NOMO-1 (cell line): ENCODE results near the gene DENND5B.
"Not testable (repeated sequence)": the region's sequence is repeated elsewhere in the genome, so short reads cannot be mapped to it uniquely, and the experiment has no call there.

Source experiments
- DNase-seq, 2 experiments: peaks; one replicate each; lab custom pipeline; 2025; ENCODE audit not compliant: unreplicated experiment in 2 of 2; lab: John Stamatoyannopoulos, UW

Gene DENND5B

DNA sequence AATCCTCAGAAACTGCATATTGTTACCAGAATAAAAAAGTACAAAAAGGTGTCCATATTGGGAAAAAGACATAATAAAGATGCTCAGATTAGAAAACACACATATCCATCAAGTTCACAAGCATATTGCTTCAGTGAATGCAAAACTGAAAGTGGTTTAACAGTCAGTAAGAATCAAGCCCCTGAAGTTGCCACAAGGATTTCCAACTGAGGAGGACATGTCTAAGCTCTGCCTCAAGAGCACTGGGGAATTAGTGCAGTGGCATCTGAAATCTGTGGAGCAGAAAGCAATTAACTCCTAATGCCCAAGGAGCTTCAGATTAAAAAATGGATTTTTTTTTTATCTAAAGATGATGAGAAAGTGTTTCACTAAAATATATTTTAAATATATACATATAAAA lies 113.2 kb downstream of the DENND5B start:
- peak in 1 of 2 experiments; percentile 32 for DNase-seq

DNA sequence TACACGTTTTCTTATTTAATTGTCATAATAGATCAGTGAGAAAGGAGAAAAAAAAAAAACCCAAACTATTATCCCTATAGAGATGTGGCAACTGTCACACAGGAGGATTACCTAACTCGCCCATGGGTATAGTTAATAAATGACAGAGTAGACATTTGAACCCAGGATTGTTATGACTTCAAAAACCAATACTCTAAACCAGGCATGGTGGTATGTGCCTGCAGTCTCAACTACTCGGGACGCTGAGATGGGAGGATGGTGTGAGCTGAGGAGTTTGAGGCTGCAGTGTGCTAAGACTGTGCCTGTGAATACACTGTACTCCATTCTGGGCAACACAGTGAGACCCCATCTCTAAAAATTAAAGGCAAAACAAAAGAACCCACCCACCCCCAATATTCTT lies 114.5 kb downstream of the DENND5B start:
- DNase-seq, result no peak

DNA sequence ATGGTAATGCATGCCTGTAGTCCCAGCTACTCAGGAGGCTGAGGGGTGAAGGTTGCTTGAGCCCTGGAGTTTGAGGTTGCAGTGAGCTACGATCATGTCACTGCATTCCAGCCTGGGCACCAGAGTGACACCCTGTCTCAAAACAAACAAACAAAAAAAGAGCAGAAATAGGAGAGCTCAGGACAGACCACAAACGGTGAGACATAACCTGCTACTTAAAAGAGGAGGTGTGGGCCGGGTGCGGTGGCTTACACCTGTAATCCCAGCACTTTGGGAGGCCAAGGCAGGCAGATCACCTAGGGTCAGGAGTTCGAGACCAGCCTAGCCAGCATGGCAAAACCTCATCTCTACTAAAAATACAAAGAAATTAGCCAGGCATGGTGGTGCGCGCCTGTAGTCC lies 115.3 kb downstream of the DENND5B start:
- DNase-seq, result not testable (repeated sequence)

DNA sequence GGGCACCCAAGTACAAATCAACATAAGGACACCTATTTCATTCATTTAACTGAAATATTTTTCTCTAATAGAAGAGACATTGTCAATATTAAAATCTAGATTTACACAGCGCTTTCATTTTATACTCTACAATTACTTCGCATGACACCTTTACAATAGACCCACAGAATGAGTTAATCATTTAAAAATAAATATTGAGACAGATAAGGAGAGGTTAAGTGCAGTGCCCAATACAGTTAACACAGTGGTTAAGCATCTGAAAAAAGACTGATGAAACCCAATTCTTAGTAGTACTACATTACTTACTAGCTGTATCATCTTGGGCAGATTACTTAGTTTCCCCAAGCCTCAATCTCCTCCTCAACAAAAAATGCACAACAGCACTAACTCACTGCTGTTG lies 116.2 kb downstream of the DENND5B start:
- DNase-seq, result no peak

DNA sequence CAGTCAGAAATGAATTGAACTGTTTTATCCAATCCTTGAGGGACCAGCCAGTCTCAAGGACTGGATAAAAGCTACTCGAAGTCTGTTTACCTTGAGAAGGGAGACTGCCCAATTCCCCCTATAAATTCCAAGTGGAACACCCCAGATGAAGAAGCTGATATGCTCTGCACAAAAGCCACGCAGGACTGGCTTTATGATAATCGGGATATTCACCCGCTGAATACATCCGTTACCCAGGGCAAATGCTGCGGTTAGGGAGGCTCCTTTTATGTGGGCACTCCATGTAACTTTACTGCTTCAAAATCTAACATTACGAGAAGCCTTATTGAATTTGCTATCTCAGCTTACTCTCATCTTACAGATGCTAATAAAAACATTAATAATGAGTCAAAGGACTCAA lies 119.1 kb downstream of the DENND5B start:
- DNase-seq, result no peak

DNA sequence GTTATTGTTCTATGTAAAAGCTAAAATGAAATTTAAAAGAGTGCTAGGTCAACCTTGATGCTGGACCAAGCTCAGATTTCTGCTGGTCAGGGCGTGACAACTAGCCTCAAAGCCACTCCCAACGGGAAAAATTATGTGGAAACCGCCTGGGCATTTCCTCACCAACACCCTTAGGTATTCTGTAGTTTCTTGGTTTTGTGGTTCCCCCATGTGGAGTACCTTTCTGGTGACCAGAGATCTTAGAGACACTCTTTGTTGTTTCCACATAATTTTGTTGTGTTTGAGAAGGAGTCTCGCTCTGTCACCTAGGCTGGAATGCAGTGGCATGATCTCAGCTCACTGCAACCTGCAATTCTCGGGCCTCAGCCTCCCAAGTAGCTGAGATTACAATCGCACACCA lies 119.9 kb downstream of the DENND5B start:
- no peak for DNase-seq

DNA sequence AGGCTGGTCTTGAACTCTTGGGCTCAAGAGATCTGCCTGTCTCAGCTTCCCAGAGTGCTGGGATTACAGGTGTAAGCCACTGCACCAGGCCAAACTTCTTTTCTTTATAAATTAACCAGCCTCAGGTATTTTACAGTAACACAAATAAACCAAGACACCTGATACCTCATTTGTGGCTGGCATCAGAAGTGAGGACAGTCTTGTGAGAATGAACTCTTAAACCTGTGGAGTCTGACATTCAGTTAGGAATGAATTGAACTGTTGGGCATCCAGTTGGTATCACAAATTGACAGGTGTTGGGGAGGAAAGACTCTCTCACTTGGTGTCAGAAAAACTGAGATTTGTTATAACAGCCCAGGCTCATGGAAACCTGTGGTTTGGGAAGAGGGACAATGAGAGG lies 120.5 kb downstream of the DENND5B start:
- DNase-seq, result no peak

DNA sequence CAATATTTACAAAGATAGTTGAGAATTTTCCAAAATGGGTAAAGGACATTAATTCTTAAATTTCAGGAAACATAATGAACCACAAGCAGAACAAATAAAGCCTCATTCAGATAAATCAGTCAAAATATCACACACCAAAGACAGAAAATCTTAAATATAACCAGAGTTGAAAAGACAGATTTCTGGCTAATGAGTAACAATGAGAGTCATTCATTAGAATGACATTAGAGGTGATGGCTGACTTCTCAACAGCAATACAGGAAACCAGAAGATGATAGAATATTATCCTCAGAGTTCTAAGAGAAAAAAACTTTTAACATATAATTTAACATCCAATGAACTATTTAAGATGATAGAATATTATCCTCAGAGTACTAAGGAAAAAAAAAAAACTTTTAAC lies 124.2 kb downstream of the DENND5B start:
- no peak for DNase-seq

DNA sequence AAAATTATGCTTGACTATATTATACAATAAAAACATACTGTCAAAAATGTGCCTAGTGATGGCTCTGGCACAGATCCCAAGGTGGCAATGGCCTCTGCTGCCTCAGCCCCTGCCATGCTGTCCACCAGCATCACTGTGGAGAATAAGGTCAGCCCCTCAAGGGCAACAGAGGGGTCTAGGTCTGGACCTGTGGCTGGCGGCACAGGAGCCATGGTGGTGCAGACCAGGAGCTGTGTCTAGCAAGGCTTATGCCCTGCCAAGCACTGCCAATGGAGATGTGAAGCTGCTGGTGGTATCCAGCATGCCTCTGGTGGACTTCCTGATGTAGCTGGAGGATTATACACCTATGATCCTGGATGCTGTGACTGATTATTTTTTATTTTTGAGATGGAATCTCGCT lies 125.9 kb downstream of the DENND5B start:
- no peak for DNase-seq

DNA sequence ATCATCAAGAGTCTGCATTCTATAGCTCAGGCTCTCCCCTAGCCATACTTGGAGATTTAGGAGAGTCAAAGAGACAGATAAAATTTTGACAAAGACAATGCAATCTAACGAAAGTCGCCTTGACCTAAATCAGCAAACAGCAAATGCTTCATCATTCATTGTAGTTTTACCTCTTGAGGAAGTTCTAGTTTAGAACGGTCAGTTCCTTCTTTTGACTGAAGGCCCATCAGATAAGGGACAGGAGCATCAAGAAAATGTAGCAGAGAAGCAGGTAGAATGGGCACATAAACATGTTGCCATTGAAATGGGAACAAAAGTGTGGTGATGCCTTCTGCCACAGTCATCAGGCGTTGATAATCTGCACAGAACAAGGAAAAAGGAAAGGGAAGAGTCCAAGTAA lies 130.9 kb downstream of the DENND5B start:
- DNase-seq, result no peak

DNA sequence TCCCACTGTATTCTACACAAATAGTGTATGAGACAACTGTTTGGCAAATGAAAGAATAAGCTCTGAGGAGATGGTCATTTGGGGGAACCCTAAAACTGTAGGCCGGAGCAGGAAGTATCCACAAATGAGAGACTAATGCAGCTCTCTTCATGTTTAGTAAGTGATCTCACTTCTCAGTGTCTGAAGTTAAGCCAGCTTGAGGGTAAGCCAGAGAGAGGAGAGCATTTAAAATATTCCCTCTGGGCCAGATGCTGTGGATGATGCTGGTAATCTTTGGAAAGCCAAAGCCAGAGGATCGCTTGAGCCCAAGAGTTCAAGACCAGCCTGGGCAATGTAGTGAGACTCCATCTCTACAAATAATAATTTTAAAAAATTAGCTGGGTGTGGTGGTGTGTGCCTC lies 134.4 kb downstream of the DENND5B start:
- DNase-seq, result no peak

DNA sequence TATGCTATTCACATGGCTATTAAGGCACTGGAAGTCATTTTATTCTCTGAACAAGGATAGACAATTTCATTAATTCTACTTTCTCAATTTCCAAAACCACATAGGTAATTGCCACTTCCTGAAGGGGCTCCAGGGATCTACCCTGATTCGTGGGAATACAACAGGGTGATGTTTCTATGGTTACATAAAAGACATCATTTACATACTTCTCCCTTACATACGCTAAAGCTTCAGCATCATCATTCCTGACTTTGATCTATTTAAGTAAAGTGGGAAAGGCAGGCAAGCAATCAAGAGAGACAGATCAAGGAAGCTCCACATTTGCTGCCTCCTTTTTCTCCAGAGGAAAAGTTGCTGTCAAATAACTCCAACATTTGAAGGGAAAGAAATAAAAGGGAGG lies 146.2 kb downstream of the DENND5B start:
- DNase-seq, result no peak

DNA sequence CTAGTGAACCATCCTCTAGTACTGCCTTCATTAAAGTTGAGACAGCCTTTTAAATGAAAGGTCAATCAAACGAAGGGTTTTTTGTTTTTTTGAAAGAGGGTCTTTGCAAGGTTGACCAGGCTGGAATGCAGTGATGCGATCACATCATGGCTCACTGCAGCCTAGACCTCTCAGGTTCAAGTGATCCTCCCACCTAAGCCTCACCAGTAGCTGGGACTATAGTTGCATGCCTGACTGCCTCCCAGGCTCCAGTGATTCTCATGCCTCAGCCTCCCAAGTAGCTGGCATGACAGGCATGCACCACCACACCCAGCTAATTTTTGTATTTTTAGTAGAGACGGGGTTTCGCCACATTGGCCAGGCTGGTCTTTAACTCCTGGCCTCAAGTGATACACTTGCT lies 150.3 kb downstream of the DENND5B start:
- no peak for DNase-seq

DNA sequence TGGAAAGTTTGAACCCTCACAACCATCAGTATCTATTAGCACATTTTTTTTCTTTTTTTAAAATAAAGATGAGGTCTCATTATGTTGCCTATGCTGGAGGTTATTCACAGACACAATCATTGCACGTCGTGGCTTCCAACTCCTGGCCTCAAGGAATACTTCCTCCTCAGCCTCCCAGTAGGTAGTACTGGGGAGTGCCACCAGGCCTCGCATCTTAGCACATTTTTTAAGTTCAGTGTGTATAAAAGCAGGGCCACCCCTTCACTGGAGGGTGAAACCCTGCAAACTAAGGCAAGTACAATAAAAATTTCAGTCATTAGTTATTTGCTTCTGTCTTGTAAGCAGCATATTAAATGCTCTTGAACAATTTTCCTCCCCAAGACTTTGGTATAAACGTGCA lies 150.8 kb downstream of the DENND5B start:
- DNase-seq, result no peak

DNA sequence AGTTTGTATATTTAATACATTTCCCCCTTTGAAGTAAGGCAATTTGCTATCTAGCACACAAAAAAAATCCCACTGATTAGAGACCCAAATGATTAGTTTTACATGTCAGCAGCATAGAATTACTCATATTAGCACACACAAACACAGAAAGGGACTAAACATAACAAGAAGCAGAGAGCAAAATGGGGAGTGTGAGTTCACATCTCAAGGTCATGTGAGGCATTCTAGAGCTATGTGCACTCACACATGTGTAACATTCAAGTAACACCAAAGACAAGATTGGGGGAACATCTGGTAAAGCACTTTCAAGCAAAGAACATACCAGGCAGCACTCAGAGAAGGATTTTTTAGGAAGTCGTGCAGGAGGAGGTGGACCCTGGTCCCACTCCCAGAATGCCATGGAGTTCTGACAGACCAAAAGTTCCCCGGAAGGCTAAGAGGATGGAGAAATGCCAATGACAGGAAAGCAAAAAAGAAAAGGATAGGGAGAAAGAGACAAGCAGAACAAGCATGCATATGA lies 159.2 kb downstream of the DENND5B start:
- no peak for DNase-seq

DNA sequence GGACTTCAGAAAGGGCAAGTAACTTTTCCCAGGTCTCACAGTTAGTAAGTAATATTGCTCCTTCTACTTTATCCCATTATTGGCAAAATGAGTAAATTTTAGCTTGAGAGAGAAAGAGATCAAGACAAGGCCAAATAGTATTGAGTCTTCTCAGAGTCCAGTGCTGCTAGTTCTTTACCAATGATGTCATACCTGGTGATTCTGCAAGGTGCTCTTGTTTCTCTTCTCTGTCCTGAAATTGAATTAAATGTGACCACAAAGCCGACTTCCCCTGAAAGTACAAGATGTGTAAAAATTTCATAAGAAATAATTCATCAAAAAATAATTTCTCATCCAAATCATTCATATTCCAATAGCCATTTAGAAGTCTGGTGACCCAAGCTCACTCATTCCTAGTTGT lies 167.5 kb downstream of the DENND5B start:
- no peak for DNase-seq

DNA sequence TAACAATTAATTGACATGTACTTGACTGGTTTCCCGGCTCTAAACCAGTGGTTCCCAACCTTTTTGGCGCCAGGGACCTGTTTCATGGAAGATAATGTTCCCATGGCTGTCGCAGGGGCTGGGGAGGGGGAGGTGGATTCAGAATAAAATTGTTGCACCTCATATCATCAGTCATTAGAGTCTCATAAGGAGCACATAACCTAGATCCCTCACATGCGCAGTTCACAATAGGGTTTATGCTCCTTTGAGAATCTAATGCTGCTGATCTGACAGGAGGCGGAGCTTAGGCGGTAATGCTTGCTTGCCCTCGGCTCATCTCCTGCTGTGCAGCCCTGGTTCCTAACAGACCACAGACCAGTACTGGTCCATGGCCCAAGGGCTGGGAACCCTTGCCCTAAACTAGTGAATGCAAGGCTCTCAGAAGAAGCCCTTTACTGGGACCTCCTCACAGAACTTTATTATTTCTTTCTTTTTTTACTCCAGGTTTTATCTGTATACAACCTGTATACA lies 178.6 kb downstream of the DENND5B start:
- DNase-seq, result no peak

DNA sequence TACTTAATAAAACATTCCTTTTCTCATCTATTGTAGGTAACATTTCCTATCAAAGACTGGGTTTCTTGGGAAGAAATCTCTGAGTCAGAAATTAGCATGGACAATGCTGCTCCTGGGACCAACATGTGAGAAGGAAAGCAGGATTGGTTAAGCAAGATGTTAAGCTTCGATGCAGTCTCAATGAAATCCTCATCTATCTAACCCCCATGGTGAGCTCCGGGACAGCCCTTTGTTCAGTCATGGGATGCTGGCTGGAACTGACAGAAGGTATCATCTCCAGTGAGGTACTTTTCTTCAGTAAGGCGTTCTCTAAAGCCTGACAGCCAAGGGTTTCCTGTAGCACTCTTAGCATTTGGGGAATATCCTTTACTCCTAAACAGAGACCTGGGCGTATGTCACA lies 182.2 kb downstream of the DENND5B start:
- DNase-seq, result no peak

DNA sequence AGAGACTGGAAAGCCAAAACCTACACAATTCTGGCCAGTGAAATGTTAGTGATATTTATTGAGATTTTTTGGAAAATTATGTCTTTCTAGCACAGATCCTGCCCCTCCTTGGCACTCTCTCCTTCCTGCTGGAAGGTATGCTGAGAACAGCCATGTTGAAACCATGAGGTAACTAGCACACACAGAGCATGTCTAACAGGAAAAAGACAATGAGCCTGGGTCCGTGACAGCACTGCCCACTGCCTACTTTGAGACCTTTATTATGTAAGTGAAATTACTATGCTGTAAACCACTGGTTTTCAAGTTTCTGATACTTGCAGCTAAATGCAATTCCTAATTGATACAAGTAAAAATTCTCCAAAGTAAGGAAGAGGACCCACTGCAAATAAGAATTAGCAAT lies 183.4 kb downstream of the DENND5B start:
- DNase-seq, result no peak

DNA sequence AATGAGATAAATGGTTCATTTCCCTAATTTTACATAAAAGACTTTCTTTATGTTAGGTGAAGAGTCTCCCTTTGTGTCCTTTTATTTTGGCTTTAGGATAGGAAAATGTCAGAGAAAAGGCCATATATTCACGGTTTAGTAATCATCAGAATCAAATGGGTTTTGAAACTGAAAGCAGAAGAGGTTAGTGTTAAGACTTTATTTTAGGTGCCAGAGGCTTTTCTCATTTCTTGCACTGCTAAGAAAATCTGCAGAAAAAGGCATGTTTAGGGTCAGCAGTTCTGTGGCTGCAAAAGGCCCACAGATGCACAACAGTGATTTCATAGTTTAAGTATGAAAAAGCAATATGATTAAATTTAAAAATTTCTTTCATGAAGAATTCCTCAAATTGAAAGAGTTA lies 184.6 kb downstream of the DENND5B start:
- peak; percentile 25 to 68 for DNase-seq

DNA sequence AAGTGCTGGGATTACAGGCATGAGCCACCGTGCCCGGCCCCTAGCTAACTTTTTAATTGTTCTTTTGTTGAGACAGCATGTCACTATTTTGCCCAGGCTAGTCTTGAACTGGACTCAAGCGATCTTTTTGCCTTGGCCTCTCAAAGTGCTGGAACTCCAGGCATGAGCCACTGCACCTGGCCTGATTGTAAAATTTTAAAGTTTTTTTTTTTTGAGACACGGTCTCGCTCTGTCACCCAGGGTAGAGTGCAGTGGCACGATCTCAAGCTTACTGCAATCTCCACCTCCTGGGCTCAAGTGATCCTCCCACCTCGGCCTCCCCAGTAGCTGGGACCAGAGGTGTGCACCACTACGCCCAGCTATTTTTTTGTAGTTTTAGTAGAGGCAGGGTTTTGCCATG lies 185.9 kb downstream of the DENND5B start:
- DNase-seq, result no peak

DNA sequence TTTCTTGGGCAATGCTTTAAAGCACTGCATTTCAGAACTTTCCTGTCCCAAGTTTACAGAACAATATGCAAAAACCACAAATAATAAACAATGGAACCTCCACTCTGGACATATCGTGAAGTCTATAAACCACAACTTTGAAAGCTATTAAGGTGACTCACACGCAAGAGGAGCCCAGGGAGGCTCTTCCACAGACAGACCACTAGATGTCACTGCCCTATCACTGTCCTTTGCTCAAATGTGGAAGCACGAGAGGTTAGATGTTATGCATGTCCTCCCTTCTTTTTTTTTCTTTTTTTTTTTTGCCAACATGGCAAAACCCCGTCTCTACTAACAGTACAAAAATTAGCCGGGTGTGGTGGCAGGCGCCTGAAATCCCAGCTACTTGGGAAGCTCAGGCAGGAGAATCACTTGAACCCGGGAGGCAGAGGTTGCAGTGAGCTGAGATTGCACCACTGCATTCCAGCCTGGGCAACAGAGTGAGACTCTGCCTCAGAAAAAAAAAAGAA lies 187.8 kb downstream of the DENND5B start:
- DNase-seq, result peak; percentile 54 to 84

DNA sequence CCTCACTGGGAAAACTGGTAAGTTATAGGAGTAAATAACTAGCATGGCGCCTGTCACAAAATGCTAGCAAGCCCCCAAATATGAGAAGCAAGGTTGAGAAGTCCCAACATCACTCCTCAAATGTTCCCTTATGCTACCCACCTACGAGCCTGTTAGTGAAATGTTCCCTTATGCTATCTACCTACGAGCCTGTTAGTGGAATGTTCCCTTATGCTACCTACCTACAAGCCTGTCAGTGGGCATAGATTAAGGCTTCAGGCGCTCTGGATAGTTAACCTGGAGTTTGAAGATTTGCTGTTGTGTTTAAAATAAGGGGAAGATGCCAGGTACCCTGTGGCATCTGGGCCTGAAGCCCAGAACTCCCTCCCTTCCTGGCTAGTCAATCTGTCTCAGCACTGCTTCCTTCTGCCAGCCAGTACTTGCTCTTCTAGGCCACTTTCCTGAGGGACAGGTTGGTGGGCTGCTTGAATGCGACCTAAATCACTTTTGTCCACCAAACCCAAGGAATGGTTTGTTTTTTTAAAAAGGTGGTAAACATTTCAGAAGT lies 197.9 kb downstream of the DENND5B start:
- no peak for DNase-seq
